Measurements from ENCODE around the gene ARID2.

The ARID2 gene

DNA sequence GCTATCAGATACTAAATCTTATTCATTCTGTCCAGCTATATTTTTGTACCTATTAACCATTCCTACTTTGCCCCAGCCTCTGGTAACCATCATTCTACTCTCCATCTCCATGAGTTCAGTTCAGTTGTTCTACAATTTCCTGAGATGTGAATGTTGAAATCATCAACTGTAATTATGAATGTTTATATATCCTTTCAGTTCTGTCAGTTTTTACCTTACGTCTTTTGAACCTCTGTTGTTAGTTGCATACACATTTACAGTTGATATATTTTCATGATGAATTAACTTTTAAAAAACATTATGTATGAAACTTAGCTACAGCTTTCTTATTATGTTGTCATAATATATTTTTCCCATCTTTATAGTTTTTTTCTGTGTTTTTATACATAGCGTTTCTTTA, 102.1 kb downstream of the ARID2 start:
- Histone ChIP-seq H3K4me3 (ENCODE audit: low read depth, low read length) (no peak overlapping the region), H3K4me1 (no peaks in the 10 kb centered on the region), H3K27me3 (no peaks in the 10 kb centered on the region), H3K9me3 (no peaks in the 10 kb centered on the region), H3K36me3 (peaks cover 15% of the 10 kb centered on the region)
- TF ChIP-seq CTCF (IDR thresholded peaks at IDR 0.05; ENCODE audit: low read depth, low read length) = no peak
- no peak for DNase-seq

DNA sequence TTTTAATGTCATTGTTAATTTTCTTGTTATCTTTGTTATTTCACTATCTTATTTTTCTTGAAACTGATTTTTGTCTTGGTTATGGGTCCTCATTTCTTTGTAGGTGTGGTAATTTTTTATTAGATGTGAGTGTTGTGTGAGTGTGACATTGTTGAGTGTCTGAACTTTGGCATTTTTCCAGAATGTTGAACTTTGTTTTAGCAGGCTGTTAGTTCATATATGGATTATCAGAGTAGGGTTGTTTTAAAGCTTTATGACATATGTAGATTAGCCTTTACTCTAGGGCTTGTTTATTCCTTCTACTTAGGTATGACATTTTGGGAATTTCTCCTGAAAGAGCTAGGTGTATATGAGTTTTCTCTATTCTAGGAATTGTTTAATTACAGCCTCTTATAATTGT, 103.9 kb downstream of the ARID2 start:
- no peak for DNase-seq
- Histone ChIP-seq H3K36me3 (peaks cover 26% of the 10 kb centered on the region), H3K9me3 (no peaks in the 10 kb centered on the region)

GRCh38 chr12:45834809-45835208, 105.3 kb downstream of the ARID2 start:
- Histone ChIP-seq H3K4me3 (ENCODE audit: low read depth, low read length) (no peak overlapping the region), H3K9me3 (no peaks in the 10 kb centered on the region), H3K4me1 (no peaks in the 10 kb centered on the region), H3K36me3 (peaks cover 35% of the 10 kb centered on the region), H3K27me3 (no peaks in the 10 kb centered on the region)
- no peak for DNase-seq
- no peak for TF ChIP-seq CTCF (IDR thresholded peaks at IDR 0.05; ENCODE audit: low read depth, low read length)

More for the DNA sequence above, 103.9 kb downstream of the ARID2 start:
- no peak for TF ChIP-seq CTCF (IDR thresholded peaks at IDR 0.05; ENCODE audit: low read depth, low read length)
- H3K4me3 ChIP-seq (ENCODE audit: low read depth, low read length) = no peak overlapping the region
- no peaks in the 10 kb centered on the region for H3K27me3 ChIP-seq
- no peaks in the 10 kb centered on the region for H3K4me1 ChIP-seq

DNA sequence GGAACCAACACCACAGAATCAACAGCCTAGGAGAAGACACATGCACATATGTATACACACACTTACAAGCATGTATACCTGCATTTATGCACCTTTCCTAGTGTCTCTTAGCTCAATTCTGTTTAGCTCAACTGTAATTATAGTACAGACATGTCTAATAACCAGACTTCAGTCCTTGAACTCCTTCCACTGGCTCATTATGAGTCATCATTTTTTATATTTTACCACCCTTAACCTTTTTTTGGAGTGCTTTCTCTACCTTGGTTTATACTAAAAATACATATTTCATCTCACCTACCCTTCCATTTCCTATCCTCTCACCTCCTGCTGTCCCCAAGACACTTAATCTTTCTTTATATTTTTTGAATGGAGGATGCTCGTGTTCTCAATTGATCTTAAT, 110.4 kb downstream of the ARID2 start:
- Histone ChIP-seq H3K27me3 (no peaks in the 10 kb centered on the region), H3K9me3 (no peaks in the 10 kb centered on the region), H3K4me1 (no peaks in the 10 kb centered on the region), H3K4me3 (ENCODE audit: low read depth, low read length) (no peak overlapping the region), H3K36me3 (peaks cover 30% of the 10 kb centered on the region)
- no peak for TF ChIP-seq CTCF (IDR thresholded peaks at IDR 0.05; ENCODE audit: low read depth, low read length)
- no peak for DNase-seq

DNA sequence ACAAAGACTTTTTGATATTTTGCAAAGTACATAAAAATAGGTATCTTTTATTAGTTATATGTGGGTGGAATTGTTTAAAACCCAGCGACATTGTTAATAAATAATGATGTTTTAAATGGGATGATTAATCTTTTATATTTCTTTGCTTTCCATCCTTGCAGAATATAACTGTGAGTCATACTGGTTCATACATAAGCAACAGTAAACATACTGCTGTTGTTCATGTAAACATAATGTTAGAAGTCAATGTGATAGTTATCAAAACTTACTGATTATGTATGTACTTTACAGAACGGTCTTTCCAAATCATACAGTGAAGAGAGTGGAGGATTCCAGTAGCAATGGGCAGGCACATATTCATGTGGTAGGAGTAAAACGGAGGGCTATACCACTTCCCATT, 119.8 kb downstream of the ARID2 start:
- DNase-seq = no peak
- no peaks in the 10 kb centered on the region for H3K9me3 ChIP-seq
- H3K36me3 ChIP-seq = peaks cover 38% of the 10 kb centered on the region
- no peaks in the 10 kb centered on the region for H3K4me1 ChIP-seq
- no peaks in the 10 kb centered on the region for H3K27me3 ChIP-seq
- no peak overlapping the region for H3K4me3 ChIP-seq (ENCODE audit: low read depth, low read length)
- no peak for TF ChIP-seq CTCF (IDR thresholded peaks at IDR 0.05; ENCODE audit: low read depth, low read length)

DNA sequence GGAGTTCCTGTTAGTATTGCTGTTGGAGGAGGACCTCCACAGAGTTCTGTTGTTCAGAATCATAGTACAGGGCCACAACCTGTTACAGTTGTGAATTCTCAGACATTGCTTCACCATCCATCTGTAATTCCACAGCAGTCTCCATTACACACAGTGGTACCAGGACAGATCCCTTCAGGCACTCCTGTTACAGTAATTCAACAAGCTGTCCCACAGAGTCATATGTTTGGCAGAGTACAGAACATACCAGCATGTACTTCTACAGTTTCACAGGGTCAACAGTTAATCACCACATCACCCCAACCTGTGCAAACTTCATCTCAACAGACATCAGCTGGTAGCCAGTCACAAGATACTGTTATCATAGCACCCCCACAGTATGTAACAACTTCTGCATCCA, 120.8 kb downstream of the ARID2 start:
- H3K4me1 ChIP-seq = no peaks in the 10 kb centered on the region
- no peaks in the 10 kb centered on the region for H3K9me3 ChIP-seq
- H3K36me3 ChIP-seq = peaks cover 38% of the 10 kb centered on the region
- no peak for DNase-seq
- H3K4me3 ChIP-seq (ENCODE audit: low read depth, low read length) = no peak overlapping the region
- TF ChIP-seq CTCF (IDR thresholded peaks at IDR 0.05; ENCODE audit: low read depth, low read length) = no peak
- H3K27me3 ChIP-seq = no peaks in the 10 kb centered on the region

All from BE2C (cell line).